Suprapubic skin (tissue), 4 donors: ENCODE measurements around the gene RALGPS2. TPM values are rescaled to one million over a fixed set of nuclear protein-coding genes. Genes with fewer than 3 reads are reported as not detected.
"Not testable (repeated sequence)": the region's sequence is repeated elsewhere in the genome, so short reads cannot be mapped to it uniquely, and the experiment has no call there.

Experiments
- DNase-seq, 2 donors: peaks; one replicate each; pipeline ENCODE4 v3.0.0-alpha.2; 2019; ENCODE audit warnings: low spot score in 2 of 2
- H3K27ac ChIP-seq: fragments of 200-600 bp; sonication (generic); one replicate; pipeline ENCODE4 v1.5.1; 2019
- H3K27me3 ChIP-seq: fragments of 200-600 bp; sonication (generic); one replicate; pipeline ENCODE4 v1.5.1; 2019
- H3K36me3 ChIP-seq: fragments of 200-600 bp; sonication (generic); one replicate; pipeline ENCODE4 v1.5.1; 2019
- H3K4me1 ChIP-seq: fragments of 200-600 bp; sonication (generic); one replicate; pipeline ENCODE4 v1.5.1; 2019
- H3K4me3 ChIP-seq: fragments of 200-600 bp; sonication (generic); one replicate; pipeline ENCODE4 v1.5.1; 2019; ENCODE audit warnings: mild to moderate bottlenecking
- H3K9me3 ChIP-seq: fragments of 200-600 bp; sonication (generic); one replicate; pipeline ENCODE4 v1.5.1; 2019
- EP300 ChIP-seq: sonication (generic); formaldehyde crosslinking; IDR thresholded peaks from one replicate; pipeline ENCODE4 v1.6.1; 2017; ENCODE audit warnings: antibody characterized with exemption
- POLR2A ChIP-seq, 2 donors: fragments of 450-650 bp; IDR thresholded peaks; one replicate each; pipeline ENCODE4 v1.6.1; 2017; ENCODE audit warnings: antibody characterized with exemption in 2 of 2, mild to moderate bottlenecking in 2 of 2, moderate library complexity in 2 of 2
- POLR2AphosphoS5 ChIP-seq, 3 donors: sonication (generic); formaldehyde crosslinking; IDR thresholded peaks; one replicate each; pipeline ENCODE4 v1.6.1; 2017; ENCODE audit warnings: antibody characterized with exemption in 3 of 3
- WGBS: methylation state at CpG from one replicate; pipeline ENCODE4 v1.1.5; 2018; 5-methylcytosine and 5-hydroxymethylcytosine counted together
- total RNA-seq, 4 donors: library from RNA; depleted of rRNA; stranded (reverse); fragments of >200 nt; gene quantifications; one replicate each; pipeline ENCODE4 v1.1.0, GENCODE V29; 2016
- TF ChIP-seq, protein P1 (sequence below), 2 donors: fragments of 200-600 bp in 1 of 2; fragments of 450-650 bp in 1 of 2; sonication (generic) in 1 of 2; IDR thresholded peaks; one replicate each; pipeline ENCODE4 v1.5.1; 2016 to 2019; ENCODE audit warnings: antibody characterized with exemption in 2 of 2, mild to moderate bottlenecking in 1 of 2, moderate library complexity in 1 of 2

RALGPS2 gene
- total RNA-seq, 4 donors from 2014 or later: 16.3 to 47.4 (median 27.8) TPM

GRCh38 chr1:178946416-178946815 is 221.4 kb downstream of the RALGPS2 start:
- peaks cover 28% of the 10 kb centered on the region for H3K4me1 ChIP-seq
- no peak for DNase-seq
- no peak overlapping the region for H3K27ac ChIP-seq
- no peaks in the 10 kb centered on the region for H3K9me3 ChIP-seq
- no peaks in the 10 kb centered on the region for H3K36me3 ChIP-seq
- 92% methylated on average over 11 of the region's 13 CpGs for WGBS
- no peaks in the 10 kb centered on the region for H3K27me3 ChIP-seq
- H3K4me3 ChIP-seq: peak overlapping the region; percentile 18
- TF ChIP-seq POLR2AphosphoS5 (IDR thresholded peaks at IDR 0.05) (no peak), EP300 (no peak), POLR2A (IDR thresholded peaks at IDR 0.05) (no peak)
- TF ChIP-seq, protein P1, sequence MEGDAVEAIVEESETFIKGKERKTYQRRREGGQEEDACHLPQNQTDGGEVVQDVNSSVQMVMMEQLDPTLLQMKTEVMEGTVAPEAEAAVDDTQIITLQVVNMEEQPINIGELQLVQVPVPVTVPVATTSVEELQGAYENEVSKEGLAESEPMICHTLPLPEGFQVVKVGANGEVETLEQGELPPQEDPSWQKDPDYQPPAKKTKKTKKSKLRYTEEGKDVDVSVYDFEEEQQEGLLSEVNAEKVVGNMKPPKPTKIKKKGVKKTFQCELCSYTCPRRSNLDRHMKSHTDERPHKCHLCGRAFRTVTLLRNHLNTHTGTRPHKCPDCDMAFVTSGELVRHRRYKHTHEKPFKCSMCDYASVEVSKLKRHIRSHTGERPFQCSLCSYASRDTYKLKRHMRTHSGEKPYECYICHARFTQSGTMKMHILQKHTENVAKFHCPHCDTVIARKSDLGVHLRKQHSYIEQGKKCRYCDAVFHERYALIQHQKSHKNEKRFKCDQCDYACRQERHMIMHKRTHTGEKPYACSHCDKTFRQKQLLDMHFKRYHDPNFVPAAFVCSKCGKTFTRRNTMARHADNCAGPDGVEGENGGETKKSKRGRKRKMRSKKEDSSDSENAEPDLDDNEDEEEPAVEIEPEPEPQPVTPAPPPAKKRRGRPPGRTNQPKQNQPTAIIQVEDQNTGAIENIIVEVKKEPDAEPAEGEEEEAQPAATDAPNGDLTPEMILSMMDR (IDR thresholded peaks at IDR 0.05): no peak

- Histone ChIP-seq H3K27ac (no peak overlapping the region), H3K4me1 (peaks cover 28% of the 10 kb centered on the region), H3K27me3 (no peaks in the 10 kb centered on the region), H3K9me3 (no peaks in the 10 kb centered on the region), H3K36me3 (no peaks in the 10 kb centered on the region), H3K4me3 (no peak overlapping the region)
- WGBS: 89% methylated on average over 4 of the region's 4 CpGs
- no peak for DNase-seq
- TF ChIP-seq POLR2AphosphoS5 (IDR thresholded peaks at IDR 0.05) (no peak), EP300 (no peak), POLR2A (IDR thresholded peaks at IDR 0.05) (no peak)
- TF ChIP-seq, protein P1 (IDR thresholded peaks at IDR 0.05): no peak
These were observed 222.0 kb downstream of the RALGPS2 start for GRCh38 chr1:178946855-178947676.

- TF ChIP-seq POLR2AphosphoS5 (IDR thresholded peaks at IDR 0.05) (no peak), POLR2A (IDR thresholded peaks at IDR 0.05) (no peak), EP300 (no peak)
- TF ChIP-seq, protein P1 (IDR thresholded peaks at IDR 0.05): no peak
- Histone ChIP-seq H3K36me3 (no peaks in the 10 kb centered on the region), H3K9me3 (no peaks in the 10 kb centered on the region), H3K27me3 (no peaks in the 10 kb centered on the region), H3K27ac (no peak overlapping the region), H3K4me3 (no peak overlapping the region), H3K4me1 (peaks cover 27% of the 10 kb centered on the region)
- no peak for DNase-seq
- WGBS: 89% methylated on average over 3 of the region's 3 CpGs
These were observed 222.6 kb downstream of the RALGPS2 start for GRCh38 chr1:178947677-178947981.

- Histone ChIP-seq H3K4me1 (peaks cover 27% of the 10 kb centered on the region), H3K4me3 (no peak overlapping the region), H3K27ac (no peak overlapping the region), H3K9me3 (no peaks in the 10 kb centered on the region), H3K36me3 (no peaks in the 10 kb centered on the region), H3K27me3 (no peaks in the 10 kb centered on the region)
- 81% methylated on average over 4 of the region's 4 CpGs for WGBS
- no peak for DNase-seq
- TF ChIP-seq EP300: no peak
- no peak for TF ChIP-seq POLR2A (IDR thresholded peaks at IDR 0.05)
- TF ChIP-seq, protein P1 (IDR thresholded peaks at IDR 0.05): no peak
- no peak for TF ChIP-seq POLR2AphosphoS5 (IDR thresholded peaks at IDR 0.05)
These were observed 223.6 kb downstream of the RALGPS2 start for GRCh38 chr1:178948676-178949075.

DNA sequence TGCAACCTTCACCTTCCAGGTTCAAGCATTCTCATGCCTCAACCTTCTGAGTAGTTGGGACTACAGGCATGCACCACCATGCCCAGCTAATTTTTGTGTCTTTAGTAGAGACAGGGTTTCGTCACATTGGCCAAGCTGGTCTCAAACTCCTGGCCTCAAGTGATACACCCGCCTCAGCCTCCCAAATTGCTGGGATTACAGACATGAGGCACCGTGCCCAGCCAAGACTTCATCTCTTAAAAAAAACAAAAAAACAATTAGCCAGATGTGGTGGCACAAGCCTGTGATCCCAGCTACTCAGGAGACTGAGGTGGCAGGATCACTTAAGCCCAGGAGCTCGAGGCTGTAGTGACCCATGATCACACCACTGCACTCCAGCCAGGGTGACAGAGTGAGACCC is 224.8 kb downstream of the RALGPS2 start:
- DNase-seq: not testable (repeated sequence)
- H3K4me1 ChIP-seq: peaks cover 34% of the 10 kb centered on the region

DNA sequence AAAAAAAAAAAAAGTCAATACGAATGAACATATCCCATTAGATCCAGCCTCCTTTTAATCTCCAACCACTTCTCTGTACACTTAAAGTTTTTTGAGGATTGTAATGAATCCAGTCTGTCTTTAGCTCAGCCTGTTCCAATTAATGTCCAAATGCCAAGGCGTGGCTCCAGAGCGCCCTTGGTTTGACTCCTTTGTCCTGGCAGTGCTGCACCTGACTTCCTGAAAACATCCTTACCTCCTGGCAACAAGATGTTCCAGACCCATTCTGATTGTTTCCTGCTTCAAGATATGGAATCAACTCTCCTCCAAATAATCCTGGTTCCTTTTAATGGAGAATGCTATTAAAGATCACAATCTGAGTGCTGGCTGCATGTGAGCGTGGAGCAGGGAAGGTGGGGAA is 226.6 kb downstream of the RALGPS2 start:
- Histone ChIP-seq H3K36me3 (no peaks in the 10 kb centered on the region), H3K4me3 (no peak overlapping the region), H3K27ac (no peak overlapping the region), H3K27me3 (peaks cover 3% of the 10 kb centered on the region), H3K4me1 (peaks cover 24% of the 10 kb centered on the region), H3K9me3 (no peaks in the 10 kb centered on the region)
- TF ChIP-seq, protein P1 (IDR thresholded peaks at IDR 0.05): no peak
- TF ChIP-seq EP300 (no peak), POLR2A (IDR thresholded peaks at IDR 0.05) (no peak), POLR2AphosphoS5 (IDR thresholded peaks at IDR 0.05) (no peak)
- WGBS: 63% methylated on average over 4 of the region's 4 CpGs
- DNase-seq: no peak

More for the DNA sequence above, 224.8 kb downstream of the RALGPS2 start:
- not testable (repeated sequence) for H3K27me3 ChIP-seq, H3K36me3 ChIP-seq, H3K27ac ChIP-seq, H3K9me3 ChIP-seq, H3K4me3 ChIP-seq
- WGBS: 57% methylated on average over 4 of the region's 4 CpGs
